HG02870 (cell line): Measurements from ENCODE around the gene ATG16L2.
A peak's percentile ranks its signal among the peaks of the same experiment; 100 is the strongest.
"Not testable (repeated sequence)": the region's sequence is repeated elsewhere in the genome, so short reads cannot be mapped to it uniquely, and the experiment has no call there.

Experiments
- ATAC-seq: cut with Tn5 transposase; IDR thresholded peaks from one replicate; pipeline ENCODE4 v1.9.1; 2021; ENCODE audit warnings: mild to moderate bottlenecking, moderate library complexity; ENCODE audit not compliant: unreplicated experiment

ATG16L2 gene

GRCh38 chr11:72799441-72799840, 14.8 kb upstream of the ATG16L2 start:
- no peak for ATAC-seq

- ATAC-seq, result no peak
Measured at GRCh38 chr11:72802822-72803221, 11.4 kb upstream of the ATG16L2 start.

DNA sequence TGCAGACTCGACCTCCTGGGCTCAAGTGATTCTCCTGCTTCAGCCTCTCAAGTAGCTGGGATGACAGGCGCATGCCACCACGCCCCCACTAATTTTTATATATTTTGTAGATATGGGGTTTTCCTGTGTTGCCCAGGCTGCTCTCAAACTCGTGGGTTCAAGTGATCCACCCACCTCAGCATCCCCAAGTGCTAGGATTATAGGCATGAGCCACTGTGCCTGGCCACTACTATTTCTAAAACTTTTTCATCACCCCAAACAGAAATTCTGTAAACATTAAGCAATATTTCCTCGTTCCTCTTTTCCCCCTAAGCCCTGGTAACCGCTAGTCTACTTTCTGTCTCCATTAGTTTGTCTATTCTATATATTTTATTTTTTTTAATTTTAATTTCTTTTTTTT, 9.0 kb upstream of the ATG16L2 start:
- no peak for ATAC-seq

GRCh38 chr11:72806378-72806777, 7.8 kb upstream of the ATG16L2 start:
- ATAC-seq, result not testable (repeated sequence)

- ATAC-seq, result no peak
Measured at GRCh38 chr11:72807021-72807693, 7.1 kb upstream of the ATG16L2 start.

DNA sequence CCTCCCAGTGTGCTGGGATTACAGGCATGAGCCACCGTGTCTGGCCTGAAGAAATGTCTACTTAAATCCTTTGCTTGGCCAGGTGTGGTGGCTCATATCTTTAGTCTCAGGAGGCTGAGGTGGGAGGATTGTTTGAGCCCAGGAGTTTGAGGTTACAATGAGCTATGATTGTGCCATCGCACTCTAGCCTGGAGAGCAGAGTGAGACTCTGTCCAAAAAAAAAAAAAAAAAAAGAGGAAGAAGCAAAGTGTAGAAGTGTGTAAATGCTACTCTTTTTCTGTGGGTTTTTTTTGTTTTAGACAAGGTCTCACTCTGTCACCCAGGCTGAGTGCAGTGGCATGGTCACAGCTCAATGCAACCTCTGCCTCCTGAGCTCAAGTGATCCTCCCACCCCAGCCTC, 6.4 kb upstream of the ATG16L2 start:
- no peak for ATAC-seq

- no peak for ATAC-seq
Measured at GRCh38 chr11:72808331-72808798, 5.8 kb upstream of the ATG16L2 start.

GRCh38 chr11:72811686-72812085, 2.5 kb upstream of the ATG16L2 start:
- not testable (repeated sequence) for ATAC-seq

DNA sequence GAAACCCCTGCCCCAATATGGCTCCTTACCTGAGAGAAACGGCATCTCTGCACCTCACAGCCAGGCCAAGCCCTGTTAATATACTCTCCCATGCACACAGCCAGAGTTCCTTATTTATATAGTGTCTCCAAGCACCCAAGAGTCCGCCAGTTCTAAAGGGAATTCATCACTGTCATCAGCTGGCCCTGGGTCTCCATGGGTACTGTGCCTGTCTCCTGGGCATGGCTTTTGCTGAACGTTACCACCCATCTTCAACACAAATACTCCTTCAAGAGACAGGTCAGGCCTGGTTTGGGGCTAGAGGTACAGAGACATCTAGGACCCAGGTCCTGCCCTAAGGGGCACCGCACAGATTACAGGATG, 1.6 kb upstream of the ATG16L2 start:
- no peak for ATAC-seq

DNA sequence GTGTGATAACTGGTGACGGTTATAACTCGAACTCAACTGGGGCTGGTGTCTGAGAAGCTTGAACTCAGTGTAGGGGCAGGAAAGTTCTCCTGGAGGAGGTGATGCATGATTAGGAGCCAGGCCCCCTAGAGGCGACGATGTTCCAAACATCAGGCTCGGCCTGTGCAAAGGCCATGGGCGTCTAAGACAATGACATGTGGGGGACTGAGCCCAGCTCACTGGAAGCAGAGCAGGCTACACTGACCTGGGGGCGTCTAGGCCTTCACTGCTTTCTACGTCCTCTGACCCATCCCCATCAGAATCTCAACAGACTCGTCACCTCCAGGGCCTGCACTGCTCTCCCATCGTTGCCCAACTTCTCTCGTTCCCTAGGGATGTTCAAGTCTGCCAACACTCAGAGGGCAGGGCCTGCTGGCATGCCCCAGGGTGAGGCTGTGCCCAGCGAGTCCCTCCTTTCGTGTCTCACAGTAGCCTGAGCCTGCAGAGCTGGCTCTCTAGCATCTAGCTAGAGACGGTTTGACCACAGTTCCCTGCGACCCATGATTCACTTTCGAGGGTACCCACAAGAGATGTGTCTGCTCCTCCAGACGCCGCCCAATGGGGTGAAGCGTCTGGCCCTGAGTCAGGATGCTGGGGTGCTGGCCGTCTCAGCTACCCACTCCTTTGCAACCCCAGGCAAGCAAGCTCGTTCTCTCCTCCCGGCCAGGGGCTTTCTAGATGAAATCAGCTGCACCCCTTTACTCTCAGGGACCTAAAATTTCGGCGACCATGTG, 1.1 kb upstream of the ATG16L2 start:
- peak; percentile 37 for ATAC-seq

GRCh38 chr11:72813740-72814285, 398 bp upstream of the ATG16L2 start:
- ATAC-seq, result peak; percentile 46

GRCh38 chr11:72815110-72815618, 953 bp downstream of the ATG16L2 start:
- ATAC-seq, result no peak

DNA sequence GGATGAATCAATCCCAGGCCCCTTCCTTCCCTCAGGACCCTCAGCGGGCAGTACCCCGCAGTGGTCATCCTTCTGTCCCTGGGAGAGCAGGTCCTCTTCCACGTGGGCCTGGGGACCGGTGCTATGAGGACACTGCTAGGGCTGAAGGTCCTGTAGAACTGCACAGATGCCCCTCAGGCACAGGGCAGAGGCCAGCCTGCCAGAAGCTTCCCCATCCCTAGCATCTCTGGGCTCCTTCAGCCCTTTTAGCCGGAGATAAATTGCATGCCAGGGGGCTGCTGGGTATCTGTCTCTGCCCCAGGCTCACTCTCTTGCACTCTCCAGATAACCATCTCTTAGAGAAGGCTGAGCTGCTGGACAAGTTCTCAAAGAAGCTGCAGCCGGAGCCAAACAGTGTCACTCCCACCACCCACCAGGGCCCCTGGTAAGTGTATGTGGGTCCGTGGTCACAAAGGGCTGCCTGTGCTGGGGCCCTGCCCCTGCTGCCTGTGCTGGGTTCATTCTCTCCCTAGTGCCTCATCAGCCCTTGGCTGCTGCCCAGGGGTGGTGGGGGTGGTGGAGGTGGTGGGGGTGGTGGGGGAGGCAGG, 2.3 kb downstream of the ATG16L2 start:
- no peak for ATAC-seq

- no peak for ATAC-seq
Measured at GRCh38 chr11:72817966-72818365, 3.8 kb downstream of the ATG16L2 start.

- no peak for ATAC-seq
Measured at GRCh38 chr11:72818971-72819370, 4.8 kb downstream of the ATG16L2 start.

DNA sequence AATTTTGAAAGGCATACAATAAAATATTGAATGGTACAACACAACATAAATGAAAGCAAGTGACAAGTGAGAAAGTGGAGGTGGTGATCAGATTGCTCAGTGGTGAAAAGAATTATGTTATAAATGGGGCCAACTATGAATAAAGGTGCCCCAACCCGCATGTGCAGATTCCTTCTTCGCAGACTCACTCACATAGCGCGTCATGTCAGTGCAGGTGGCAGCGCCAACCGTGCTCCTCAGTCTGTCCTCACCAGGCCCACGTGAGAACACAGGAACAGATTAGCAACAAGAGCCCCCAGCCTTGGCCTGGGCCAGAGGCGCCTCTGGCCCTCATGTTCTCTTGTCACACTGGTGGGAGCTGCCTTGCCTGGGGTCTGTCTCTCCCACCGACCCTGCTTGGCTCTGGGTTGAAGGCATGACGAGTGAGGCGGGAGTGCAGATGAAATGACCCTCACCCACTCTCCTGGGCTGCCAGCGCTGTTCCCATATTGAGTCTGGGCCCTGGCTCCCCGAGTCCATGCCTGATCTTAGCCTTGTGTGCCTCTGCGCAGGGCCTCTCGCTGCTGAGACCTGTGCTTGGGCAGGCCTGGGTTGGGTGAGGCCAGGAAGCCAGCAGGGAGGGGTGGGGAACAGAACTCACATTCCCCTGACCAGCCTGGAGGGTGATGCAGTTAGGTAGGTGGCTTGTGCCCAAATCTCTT, 6.4 kb downstream of the ATG16L2 start:
- ATAC-seq, result no peak

- no peak for ATAC-seq
Measured at GRCh38 chr11:72821221-72821919, 7.2 kb downstream of the ATG16L2 start.

DNA sequence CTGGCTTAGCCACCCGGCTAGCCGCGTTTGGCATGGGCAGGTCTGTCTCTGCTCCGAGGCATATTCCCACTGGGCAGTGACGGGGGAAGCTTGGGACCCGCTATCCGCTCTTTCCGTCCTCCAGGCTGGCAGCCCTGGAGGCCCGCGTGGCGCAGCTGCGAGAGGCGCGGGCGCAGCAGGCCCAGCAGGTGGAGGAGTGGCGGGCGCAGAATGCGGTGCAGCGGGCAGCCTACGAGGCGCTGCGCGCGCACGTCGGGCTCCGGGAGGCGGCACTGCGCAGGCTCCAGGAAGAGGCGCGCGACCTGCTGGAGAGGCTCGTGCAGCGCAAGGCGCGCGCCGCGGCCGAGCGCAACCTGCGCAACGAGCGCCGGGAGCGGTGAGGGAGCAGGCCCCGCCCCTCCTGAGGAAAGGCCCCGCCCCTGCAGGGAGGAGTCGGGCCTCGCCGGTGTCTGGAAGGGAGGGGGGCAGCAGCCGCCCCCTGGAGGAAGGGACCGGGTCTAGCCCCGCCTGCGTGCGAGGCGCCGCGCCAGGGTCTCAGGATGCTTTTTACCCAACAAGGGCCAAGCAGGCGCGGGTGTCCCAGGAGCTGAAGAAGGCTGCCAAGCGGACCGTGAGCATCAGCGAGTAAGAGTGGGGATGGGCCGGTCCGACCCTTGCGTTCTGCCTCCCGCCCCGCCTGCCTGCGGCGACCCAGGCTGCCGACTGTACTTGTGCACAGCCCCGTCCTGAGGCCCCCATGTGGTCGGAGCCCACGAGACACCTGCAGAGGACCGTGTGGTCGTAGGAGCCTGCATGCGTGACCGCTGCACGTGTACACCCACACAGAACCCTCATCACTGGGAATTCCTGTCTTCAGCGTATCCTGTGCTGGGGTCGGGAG, 7.9 kb downstream of the ATG16L2 start:
- ATAC-seq, result no peak

DNA sequence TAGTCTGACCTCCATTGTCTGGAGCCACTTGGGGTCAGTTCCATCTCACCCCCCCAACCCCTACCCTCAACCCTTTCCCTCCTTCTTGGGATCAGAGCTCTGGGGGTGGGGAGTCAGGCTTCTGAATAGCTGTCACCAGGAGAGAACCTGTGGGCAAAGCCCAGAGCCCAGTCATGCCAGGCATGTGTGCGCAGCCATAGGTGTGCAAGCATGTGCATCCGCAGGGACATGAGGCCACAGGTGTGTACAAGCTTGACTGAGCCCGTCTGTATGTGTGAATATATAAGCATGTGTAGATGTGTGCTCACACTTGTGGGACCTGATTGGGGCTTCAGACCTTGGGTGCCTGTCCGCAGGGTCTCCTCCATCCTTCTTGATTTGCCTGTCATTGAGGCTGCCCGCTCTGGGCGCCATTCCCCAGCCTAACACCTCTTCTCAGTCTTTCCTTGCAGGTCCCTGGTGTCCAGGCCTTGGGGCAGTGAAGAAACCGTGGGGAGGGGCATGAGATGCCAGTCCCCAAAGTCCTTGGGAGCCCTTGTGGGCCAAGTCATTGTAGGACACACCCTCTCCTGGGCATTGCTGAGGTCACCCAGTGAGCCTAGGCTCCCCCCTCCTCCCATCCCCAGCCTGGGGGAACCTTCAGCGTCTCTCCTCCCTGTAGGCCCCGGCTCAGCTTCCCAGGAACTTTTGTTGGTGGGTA, 9.0 kb downstream of the ATG16L2 start:
- no peak for ATAC-seq
